ENCODE data around the gene CUL3. TPM values are rescaled to one million over a fixed set of nuclear protein-coding genes. Genes with fewer than 3 reads are reported as not detected.

The CUL3 gene
- total RNA-seq, 1 experiment from 2014 or later, result 95.7 TPM

DNA sequence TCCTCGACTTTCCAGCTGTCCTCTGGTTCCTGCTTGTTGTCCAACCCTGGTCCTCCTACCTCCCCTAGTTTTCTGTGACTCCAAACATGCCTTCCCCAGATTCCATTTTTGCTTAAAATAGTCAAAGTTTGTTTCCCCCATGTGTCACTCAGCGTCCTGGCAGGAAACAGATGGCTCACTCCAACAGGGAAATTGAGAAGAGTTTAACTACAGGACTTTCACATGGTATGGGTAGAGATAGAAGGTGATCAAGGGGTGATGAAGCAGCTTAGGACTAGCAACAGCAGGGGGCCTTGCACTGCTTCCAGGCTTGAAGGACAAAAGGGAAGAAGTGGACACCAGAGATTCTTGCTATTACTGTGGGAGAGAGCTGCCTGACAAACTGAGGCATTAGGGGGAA lies 6.1 kb upstream of the CUL3 start (continued):
- TF ChIP-seq SP1 (IDR thresholded peaks at IDR 0.05; ENCODE audit: low read depth), result no peak

DNA sequence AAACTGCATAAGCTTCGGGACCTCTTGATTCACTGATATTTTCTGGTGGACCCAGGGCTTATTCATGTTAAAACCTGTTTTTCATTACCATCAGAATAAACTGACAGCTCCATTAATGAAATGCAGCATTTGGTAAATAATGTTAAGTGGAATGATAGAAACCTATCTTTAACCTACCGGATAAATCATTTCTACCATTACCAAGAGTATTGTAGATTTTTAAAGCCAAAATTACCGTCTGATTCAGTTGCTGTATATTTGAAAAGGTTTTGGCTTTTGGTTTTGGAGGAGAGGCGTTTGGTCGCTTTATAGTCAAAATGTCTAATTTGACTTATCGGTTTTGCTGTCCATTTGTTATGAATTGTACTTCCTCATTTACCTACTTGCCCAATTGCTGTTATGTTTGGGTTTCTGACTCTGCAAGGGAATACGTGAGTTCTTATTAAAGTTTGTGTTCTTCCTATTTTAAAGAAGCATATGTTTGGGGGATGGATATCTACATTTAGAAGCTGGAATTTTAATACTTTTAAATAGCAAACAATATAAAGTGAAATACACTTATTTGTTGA lies 1.0 kb upstream of the CUL3 start:
- Histone ChIP-seq H4K20me1 (ENCODE audit: insufficient read depth) (peaks cover 14% of the 10 kb centered on the region; the same call in 1 of the 2 replicates), H3K9me2 (ENCODE audit: insufficient read depth) (no peaks in the 10 kb centered on the region), H2AFZ (ENCODE audit: low read depth, low read length, poor library complexity, severe bottlenecking) (peak overlapping the region; percentile 73), H3K4me1 (ENCODE audit: control insufficient read depth in 1 of 2, insufficient read depth in 2 of 2, low read length in 2 of 2) (peaks cover 11 to 27% of the 10 kb centered on the region in 2 experiments; a peak in 3 of 4 replicates), H3K36me3 (ENCODE audit: control insufficient read depth in 1 of 2, insufficient read depth in 2 of 2, low read length in 2 of 2) (peaks cover 0 to 4% of the 10 kb centered on the region in 2 experiments; a peak in 1 of 4 replicates), H3K27ac (ENCODE audit: low read depth, low read length) (peak overlapping the region; percentile 51), H3K4me3 (replicated peaks in 1 of 2; ENCODE audit: low read depth in 1 of 2, low read length in 2 of 2) (peak overlapping the region; percentile 46 to 79), H3K4me2 (ENCODE audit: low read length) (peak overlapping the region; percentile 97), H3K79me2 (ENCODE audit: insufficient read depth, low read length) (peaks cover 35% of the 10 kb centered on the region), H3K27me3 (ENCODE audit: insufficient read depth, low read length) (no peaks in the 10 kb centered on the region), H3K9me3 (ENCODE audit: control insufficient read depth in 1 of 2, insufficient read depth in 1 of 2, low read depth in 1 of 2, low read length in 2 of 2) (no peaks in the 10 kb centered on the region), H3K9ac (ENCODE audit: low read length) (peak overlapping the region; percentile 76)
- CTCF ChIA-PET, result interaction anchor here (1.0 kb wide), 1 partner anchor 65 kb away, joined by 5 read pairs; no protein-coding TSS in a partner anchor
- BruUV-seq (replicated peaks), result TSS peak; percentile 96
- intact Hi-C loops (cut with micrococcal nuclease), result no loop called here
- POLR2A ChIA-PET, result interaction anchor here (0.7 to 1.1 kb wide), 4 partner anchors 9 to 95 kb away, joined by 3 to 4 read pairs (median 3); no protein-coding TSS in a partner anchor
- DNase-seq (ENCODE audit: low read depth, low spot score), result no peak
- RAD21 ChIA-PET (ENCODE audit: low non-redundant PET in 1 of 2, low total read pairs in 2 of 2, uncharacterized antibody in 2 of 2, unreplicated experiment in 2 of 2), result no interaction called here
- no peak for ATAC-seq
- TF ChIP-seq EZH2phosphoT487 (IDR thresholded peaks at IDR 0.05; ENCODE audit: borderline replicate concordance) (no peak), SIN3A (IDR thresholded peaks at IDR 0.05; ENCODE audit: low read depth) (no peak), ELF1 (IDR thresholded peaks at IDR 0.05; ENCODE audit: borderline replicate concordance, low read depth) (no peak), EZH2 (IDR thresholded peaks at IDR 0.05) (no peak), CEBPB (IDR thresholded peaks at IDR 0.05; ENCODE audit: low read depth) (no peak), SRF (IDR thresholded peaks at IDR 0.05; ENCODE audit: low read depth) (no peak), TCF7L2 (IDR thresholded peaks at IDR 0.05; ENCODE audit: borderline replicate concordance, extremely low read depth, insufficient read depth, insufficient read length) (no peak), SP1 (IDR thresholded peaks at IDR 0.05; ENCODE audit: low read depth) (no peak), POLR2A (IDR thresholded peaks at IDR 0.05; ENCODE audit: borderline replicate concordance, extremely low read depth, insufficient read depth, insufficient read length) (no peak), RAD21 (IDR thresholded peaks at IDR 0.05; ENCODE audit: low read depth) (no peak), EGR1 (IDR thresholded peaks at IDR 0.05; ENCODE audit: low read depth) (no peak), CBX3 (IDR thresholded peaks at IDR 0.05; ENCODE audit: low read depth) (no peak), ZFX (IDR thresholded peaks at IDR 0.05) (no peak)
- TF ChIP-seq, protein P1, sequence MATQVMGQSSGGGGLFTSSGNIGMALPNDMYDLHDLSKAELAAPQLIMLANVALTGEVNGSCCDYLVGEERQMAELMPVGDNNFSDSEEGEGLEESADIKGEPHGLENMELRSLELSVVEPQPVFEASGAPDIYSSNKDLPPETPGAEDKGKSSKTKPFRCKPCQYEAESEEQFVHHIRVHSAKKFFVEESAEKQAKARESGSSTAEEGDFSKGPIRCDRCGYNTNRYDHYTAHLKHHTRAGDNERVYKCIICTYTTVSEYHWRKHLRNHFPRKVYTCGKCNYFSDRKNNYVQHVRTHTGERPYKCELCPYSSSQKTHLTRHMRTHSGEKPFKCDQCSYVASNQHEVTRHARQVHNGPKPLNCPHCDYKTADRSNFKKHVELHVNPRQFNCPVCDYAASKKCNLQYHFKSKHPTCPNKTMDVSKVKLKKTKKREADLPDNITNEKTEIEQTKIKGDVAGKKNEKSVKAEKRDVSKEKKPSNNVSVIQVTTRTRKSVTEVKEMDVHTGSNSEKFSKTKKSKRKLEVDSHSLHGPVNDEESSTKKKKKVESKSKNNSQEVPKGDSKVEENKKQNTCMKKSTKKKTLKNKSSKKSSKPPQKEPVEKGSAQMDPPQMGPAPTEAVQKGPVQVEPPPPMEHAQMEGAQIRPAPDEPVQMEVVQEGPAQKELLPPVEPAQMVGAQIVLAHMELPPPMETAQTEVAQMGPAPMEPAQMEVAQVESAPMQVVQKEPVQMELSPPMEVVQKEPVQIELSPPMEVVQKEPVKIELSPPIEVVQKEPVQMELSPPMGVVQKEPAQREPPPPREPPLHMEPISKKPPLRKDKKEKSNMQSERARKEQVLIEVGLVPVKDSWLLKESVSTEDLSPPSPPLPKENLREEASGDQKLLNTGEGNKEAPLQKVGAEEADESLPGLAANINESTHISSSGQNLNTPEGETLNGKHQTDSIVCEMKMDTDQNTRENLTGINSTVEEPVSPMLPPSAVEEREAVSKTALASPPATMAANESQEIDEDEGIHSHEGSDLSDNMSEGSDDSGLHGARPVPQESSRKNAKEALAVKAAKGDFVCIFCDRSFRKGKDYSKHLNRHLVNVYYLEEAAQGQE (IDR thresholded peaks at IDR 0.05; ENCODE audit: low read depth), result no peak
- TF ChIP-seq, protein P2, sequence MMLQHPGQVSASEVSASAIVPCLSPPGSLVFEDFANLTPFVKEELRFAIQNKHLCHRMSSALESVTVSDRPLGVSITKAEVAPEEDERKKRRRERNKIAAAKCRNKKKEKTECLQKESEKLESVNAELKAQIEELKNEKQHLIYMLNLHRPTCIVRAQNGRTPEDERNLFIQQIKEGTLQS (IDR thresholded peaks at IDR 0.05), result no peak
- TF ChIP-seq, protein P3, sequence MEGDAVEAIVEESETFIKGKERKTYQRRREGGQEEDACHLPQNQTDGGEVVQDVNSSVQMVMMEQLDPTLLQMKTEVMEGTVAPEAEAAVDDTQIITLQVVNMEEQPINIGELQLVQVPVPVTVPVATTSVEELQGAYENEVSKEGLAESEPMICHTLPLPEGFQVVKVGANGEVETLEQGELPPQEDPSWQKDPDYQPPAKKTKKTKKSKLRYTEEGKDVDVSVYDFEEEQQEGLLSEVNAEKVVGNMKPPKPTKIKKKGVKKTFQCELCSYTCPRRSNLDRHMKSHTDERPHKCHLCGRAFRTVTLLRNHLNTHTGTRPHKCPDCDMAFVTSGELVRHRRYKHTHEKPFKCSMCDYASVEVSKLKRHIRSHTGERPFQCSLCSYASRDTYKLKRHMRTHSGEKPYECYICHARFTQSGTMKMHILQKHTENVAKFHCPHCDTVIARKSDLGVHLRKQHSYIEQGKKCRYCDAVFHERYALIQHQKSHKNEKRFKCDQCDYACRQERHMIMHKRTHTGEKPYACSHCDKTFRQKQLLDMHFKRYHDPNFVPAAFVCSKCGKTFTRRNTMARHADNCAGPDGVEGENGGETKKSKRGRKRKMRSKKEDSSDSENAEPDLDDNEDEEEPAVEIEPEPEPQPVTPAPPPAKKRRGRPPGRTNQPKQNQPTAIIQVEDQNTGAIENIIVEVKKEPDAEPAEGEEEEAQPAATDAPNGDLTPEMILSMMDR (IDR thresholded peaks at IDR 0.05 in 2 of 3, conservative IDR thresholded peaks at IDR 0.05 in 1 of 3; ENCODE audit: borderline replicate concordance in 1 of 3, insufficient read depth in 1 of 3, low read depth in 2 of 3, low read length in 2 of 3), result no peak
- TF ChIP-seq, protein P4, sequence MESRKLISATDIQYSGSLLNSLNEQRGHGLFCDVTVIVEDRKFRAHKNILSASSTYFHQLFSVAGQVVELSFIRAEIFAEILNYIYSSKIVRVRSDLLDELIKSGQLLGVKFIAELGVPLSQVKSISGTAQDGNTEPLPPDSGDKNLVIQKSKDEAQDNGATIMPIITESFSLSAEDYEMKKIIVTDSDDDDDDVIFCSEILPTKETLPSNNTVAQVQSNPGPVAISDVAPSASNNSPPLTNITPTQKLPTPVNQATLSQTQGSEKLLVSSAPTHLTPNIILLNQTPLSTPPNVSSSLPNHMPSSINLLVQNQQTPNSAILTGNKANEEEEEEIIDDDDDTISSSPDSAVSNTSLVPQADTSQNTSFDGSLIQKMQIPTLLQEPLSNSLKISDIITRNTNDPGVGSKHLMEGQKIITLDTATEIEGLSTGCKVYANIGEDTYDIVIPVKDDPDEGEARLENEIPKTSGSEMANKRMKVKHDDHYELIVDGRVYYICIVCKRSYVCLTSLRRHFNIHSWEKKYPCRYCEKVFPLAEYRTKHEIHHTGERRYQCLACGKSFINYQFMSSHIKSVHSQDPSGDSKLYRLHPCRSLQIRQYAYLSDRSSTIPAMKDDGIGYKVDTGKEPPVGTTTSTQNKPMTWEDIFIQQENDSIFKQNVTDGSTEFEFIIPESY (IDR thresholded peaks at IDR 0.05; ENCODE audit: extremely low read depth, insufficient replicate concordance, low read length), result no peak
- TF ChIP-seq, protein P5, sequence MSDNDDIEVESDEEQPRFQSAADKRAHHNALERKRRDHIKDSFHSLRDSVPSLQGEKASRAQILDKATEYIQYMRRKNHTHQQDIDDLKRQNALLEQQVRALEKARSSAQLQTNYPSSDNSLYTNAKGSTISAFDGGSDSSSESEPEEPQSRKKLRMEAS (IDR thresholded peaks at IDR 0.05), result no peak
